ENCODE results near the gene IQCK.

Gene IQCK

DNA sequence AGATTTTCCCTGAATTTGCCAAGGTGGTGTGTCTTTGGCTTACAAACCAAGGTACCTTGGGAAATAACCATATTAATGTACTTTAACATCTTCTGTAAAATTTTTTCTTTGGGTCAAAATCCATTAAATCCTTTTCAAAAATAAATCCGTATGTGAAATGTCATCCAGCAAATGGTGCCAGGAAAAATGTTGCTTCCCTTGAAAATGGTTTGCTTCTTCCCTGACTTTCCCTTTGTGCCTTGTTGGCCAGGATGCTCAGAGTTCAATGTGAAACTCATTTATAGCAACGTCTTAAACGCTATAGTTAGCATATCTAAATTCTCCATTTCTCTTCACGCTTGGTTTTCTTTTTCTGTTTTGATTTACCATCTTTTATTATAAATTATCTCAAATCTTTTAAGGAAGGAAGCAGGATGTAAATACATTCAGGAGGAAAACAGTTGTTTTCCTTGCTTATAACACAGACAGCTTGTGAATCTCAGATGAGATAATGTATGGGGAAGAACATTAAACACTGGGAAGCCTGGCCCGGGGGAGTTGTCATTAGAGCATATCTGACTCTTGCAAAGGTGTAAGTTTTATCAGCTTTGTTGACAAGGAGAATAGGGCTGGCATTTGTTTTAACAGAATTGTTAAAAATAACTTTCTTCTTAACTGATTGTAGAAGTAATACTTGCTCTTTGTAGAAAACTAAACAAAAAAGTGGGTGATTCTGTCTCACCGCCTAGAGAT, 124.5 kb downstream of the IQCK start:
- TF ChIP-seq CEBPB (IDR thresholded peaks at IDR 0.05), result no peak
- no peak for TF ChIP-seq TEAD4 (IDR thresholded peaks at IDR 0.05)
- no peak for TF ChIP-seq TCF12 (IDR thresholded peaks at IDR 0.05; ENCODE audit: low read depth)
- TF ChIP-seq RAD21 (IDR thresholded peaks at IDR 0.05; ENCODE audit: low read depth), result no peak
- no peak for TF ChIP-seq EGR1 (IDR thresholded peaks at IDR 0.05)

DNA sequence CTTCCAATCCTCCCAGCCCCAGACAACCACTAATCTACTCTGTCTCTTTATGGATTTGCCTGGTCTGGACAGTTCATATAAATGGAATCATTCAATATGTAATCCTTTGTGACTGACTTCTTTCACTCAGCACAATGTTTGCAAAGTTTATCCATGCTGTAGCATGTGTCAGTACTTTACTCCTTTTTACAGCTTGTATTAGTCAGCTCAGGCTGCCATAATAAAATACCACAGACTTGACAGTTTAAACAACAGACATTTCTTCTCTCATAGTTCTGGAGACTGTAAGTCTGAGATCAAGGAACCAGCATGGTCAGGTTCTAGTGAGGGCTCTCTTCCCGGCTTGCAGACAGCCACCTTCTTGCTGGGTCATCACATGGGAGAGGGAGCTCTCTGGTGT, 125.3 kb downstream of the IQCK start:
- no peak for TF ChIP-seq CEBPB (IDR thresholded peaks at IDR 0.05)
- no peak for TF ChIP-seq REST (IDR thresholded peaks at IDR 0.05; ENCODE audit: low read depth)
- TF ChIP-seq EGR1 (IDR thresholded peaks at IDR 0.05), result no peak
- no peak for TF ChIP-seq ZBTB7A (IDR thresholded peaks at IDR 0.05; ENCODE audit: low read depth)
- TF ChIP-seq YY1 (IDR thresholded peaks at IDR 0.05; ENCODE audit: low read depth), result no peak
- no peak for TF ChIP-seq FOXM1 (IDR thresholded peaks at IDR 0.05; ENCODE audit: borderline replicate concordance, low read depth)
- no peak for TF ChIP-seq TAF1 (IDR thresholded peaks at IDR 0.05; ENCODE audit: low read depth)
- TF ChIP-seq RAD21 (IDR thresholded peaks at IDR 0.05; ENCODE audit: low read depth), result no peak
- TF ChIP-seq TCF12 (IDR thresholded peaks at IDR 0.05; ENCODE audit: low read depth), result no peak
- no peak for TF ChIP-seq USF1 (IDR thresholded peaks at IDR 0.05)
- TF ChIP-seq TEAD4 (IDR thresholded peaks at IDR 0.05), result no peak
- TF ChIP-seq EP300 (IDR thresholded peaks at IDR 0.05; ENCODE audit: borderline replicate concordance), result no peak
- TF ChIP-seq NFIC (IDR thresholded peaks at IDR 0.05), result no peak
- TF ChIP-seq, protein P1, sequence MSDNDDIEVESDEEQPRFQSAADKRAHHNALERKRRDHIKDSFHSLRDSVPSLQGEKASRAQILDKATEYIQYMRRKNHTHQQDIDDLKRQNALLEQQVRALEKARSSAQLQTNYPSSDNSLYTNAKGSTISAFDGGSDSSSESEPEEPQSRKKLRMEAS (IDR thresholded peaks at IDR 0.05), result no peak
- no peak for TF ChIP-seq CREB1 (IDR thresholded peaks at IDR 0.05; ENCODE audit: low read depth)

GRCh38 chr16:19844945-19845641, 127.0 kb downstream of the IQCK start:
- TF ChIP-seq TAF1 (IDR thresholded peaks at IDR 0.05; ENCODE audit: low read depth) (no peak), EGR1 (IDR thresholded peaks at IDR 0.05) (no peak), CREB1 (IDR thresholded peaks at IDR 0.05; ENCODE audit: low read depth) (no peak), EP300 (IDR thresholded peaks at IDR 0.05; ENCODE audit: borderline replicate concordance) (no peak), NFIC (IDR thresholded peaks at IDR 0.05) (no peak), TEAD4 (IDR thresholded peaks at IDR 0.05) (no peak), TCF12 (IDR thresholded peaks at IDR 0.05; ENCODE audit: low read depth) (no peak), USF1 (IDR thresholded peaks at IDR 0.05) (no peak), ZBTB7A (IDR thresholded peaks at IDR 0.05; ENCODE audit: low read depth) (no peak), CEBPB (IDR thresholded peaks at IDR 0.05) (no peak), REST (IDR thresholded peaks at IDR 0.05; ENCODE audit: low read depth) (no peak), YY1 (IDR thresholded peaks at IDR 0.05; ENCODE audit: low read depth) (no peak), RAD21 (IDR thresholded peaks at IDR 0.05; ENCODE audit: low read depth) (no peak), FOXM1 (IDR thresholded peaks at IDR 0.05; ENCODE audit: borderline replicate concordance, low read depth) (no peak)
- TF ChIP-seq, protein P1 (IDR thresholded peaks at IDR 0.05), result no peak

DNA sequence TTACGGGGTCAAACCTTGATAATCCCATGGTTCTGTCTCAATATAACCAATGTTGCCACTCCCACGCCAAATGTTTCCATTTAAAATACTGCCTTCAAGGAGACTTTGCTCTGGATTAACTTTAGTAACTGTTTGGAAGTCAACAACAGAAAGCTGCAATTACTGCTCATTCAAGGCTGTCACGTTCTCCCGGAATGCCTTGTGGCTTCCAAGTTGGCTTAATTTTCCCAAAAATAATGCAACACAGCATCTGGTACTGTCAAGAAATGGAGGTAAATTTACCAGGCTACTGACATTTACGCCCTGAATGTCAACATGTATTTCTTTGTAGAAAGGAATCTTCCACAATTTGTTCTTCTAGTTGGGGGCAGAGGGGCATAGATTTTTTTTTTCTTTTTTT, 128.4 kb downstream of the IQCK start:
- TF ChIP-seq NFIC (IDR thresholded peaks at IDR 0.05) (no peak), EP300 (IDR thresholded peaks at IDR 0.05; ENCODE audit: borderline replicate concordance) (no peak), TAF1 (IDR thresholded peaks at IDR 0.05; ENCODE audit: low read depth) (no peak), RAD21 (IDR thresholded peaks at IDR 0.05; ENCODE audit: low read depth) (no peak), FOXM1 (IDR thresholded peaks at IDR 0.05; ENCODE audit: borderline replicate concordance, low read depth) (no peak), YY1 (IDR thresholded peaks at IDR 0.05; ENCODE audit: low read depth) (no peak)
- TF ChIP-seq, protein P1 (IDR thresholded peaks at IDR 0.05), result no peak

GRCh38 chr16:19848756-19849155, 130.7 kb downstream of the IQCK start:
- TF ChIP-seq ZBTB7A (IDR thresholded peaks at IDR 0.05; ENCODE audit: low read depth) (no peak), TAF1 (IDR thresholded peaks at IDR 0.05; ENCODE audit: low read depth) (no peak), YY1 (IDR thresholded peaks at IDR 0.05; ENCODE audit: low read depth) (no peak), TCF12 (IDR thresholded peaks at IDR 0.05; ENCODE audit: low read depth) (no peak), NFIC (IDR thresholded peaks at IDR 0.05) (no peak), CEBPB (IDR thresholded peaks at IDR 0.05) (no peak), FOXM1 (IDR thresholded peaks at IDR 0.05; ENCODE audit: borderline replicate concordance, low read depth) (no peak), RAD21 (IDR thresholded peaks at IDR 0.05; ENCODE audit: low read depth) (no peak), EP300 (IDR thresholded peaks at IDR 0.05; ENCODE audit: borderline replicate concordance) (no peak), EGR1 (IDR thresholded peaks at IDR 0.05) (no peak), CREB1 (IDR thresholded peaks at IDR 0.05; ENCODE audit: low read depth) (no peak), REST (IDR thresholded peaks at IDR 0.05; ENCODE audit: low read depth) (no peak), USF1 (IDR thresholded peaks at IDR 0.05) (no peak), TEAD4 (IDR thresholded peaks at IDR 0.05) (no peak)
- TF ChIP-seq, protein P1 (IDR thresholded peaks at IDR 0.05), result no peak

All from Ishikawa (cell line).